Measurements from ENCODE around the gene RNF145.

RNF145 gene

GRCh38 chr5:159198063-159199036, 11.0 kb downstream of the RNF145 start:
- no peak for DNase-seq (ENCODE audit: low read depth)
- H3K4me3 ChIP-seq (ENCODE audit: low read depth, low read length) = no peak overlapping the region

GRCh38 chr5:159195775-159196174, 13.6 kb downstream of the RNF145 start:
- TF ChIP-seq CTCF (conservative IDR thresholded peaks at IDR 0.05; ENCODE audit: low read depth, low read length) = no peak
- H3K4me3 ChIP-seq (ENCODE audit: low read depth, low read length) = no peak overlapping the region
- peak; percentile 37 for DNase-seq (ENCODE audit: low read depth)

More at GRCh38 chr5:159198063-159199036, 11.0 kb downstream of the RNF145 start:
- no peak for TF ChIP-seq CTCF (conservative IDR thresholded peaks at IDR 0.05; ENCODE audit: low read depth, low read length)

GRCh38 chr5:159190170-159190569, 19.2 kb downstream of the RNF145 start:
- no peak for DNase-seq (ENCODE audit: low read depth)
- TF ChIP-seq CTCF (conservative IDR thresholded peaks at IDR 0.05; ENCODE audit: low read depth, low read length) = no peak
- H3K4me3 ChIP-seq (ENCODE audit: low read depth, low read length) = no peak overlapping the region

GRCh38 chr5:159189310-159189709, 20.0 kb downstream of the RNF145 start:
- H3K4me3 ChIP-seq (ENCODE audit: low read depth, low read length) = no peak overlapping the region
- no peak for TF ChIP-seq CTCF (conservative IDR thresholded peaks at IDR 0.05; ENCODE audit: low read depth, low read length)
- peak; percentile 69 for DNase-seq (ENCODE audit: low read depth)

GRCh38 chr5:159187719-159188118, 21.6 kb downstream of the RNF145 start:
- H3K4me3 ChIP-seq (ENCODE audit: low read depth, low read length) = no peak overlapping the region
- no peak for DNase-seq (ENCODE audit: low read depth)
- no peak for TF ChIP-seq CTCF (conservative IDR thresholded peaks at IDR 0.05; ENCODE audit: low read depth, low read length)

- no peak overlapping the region for H3K4me3 ChIP-seq (ENCODE audit: low read depth, low read length)
- no peak for DNase-seq (ENCODE audit: low read depth)
Measured at GRCh38 chr5:159186319-159186718, 23.0 kb downstream of the RNF145 start.

More at GRCh38 chr5:159186319-159186718, 23.0 kb downstream of the RNF145 start:
- no peak for TF ChIP-seq CTCF (conservative IDR thresholded peaks at IDR 0.05; ENCODE audit: low read depth, low read length)

All from choroid plexus epithelial cell (primary cell).